Breast epithelium (tissue), 3 donors: Measurements from ENCODE around the gene CERS5.

Experiments used
- POLR2A ChIP-seq: fragments of 450-650 bp; IDR thresholded peaks from one replicate; pipeline ENCODE4 v1.6.1; 2016; ENCODE audit warnings: antibody characterized with exemption, mild to moderate bottlenecking, moderate library complexity
- TF ChIP-seq, protein P1 (sequence below), 3 donors: fragments of 450-650 bp; IDR thresholded peaks; one replicate each; pipeline ENCODE4 v1.5.1; 2016 to 2017; ENCODE audit warnings: antibody characterized with exemption in 3 of 3, mild to moderate bottlenecking in 3 of 3, moderate library complexity in 3 of 3

DNA sequence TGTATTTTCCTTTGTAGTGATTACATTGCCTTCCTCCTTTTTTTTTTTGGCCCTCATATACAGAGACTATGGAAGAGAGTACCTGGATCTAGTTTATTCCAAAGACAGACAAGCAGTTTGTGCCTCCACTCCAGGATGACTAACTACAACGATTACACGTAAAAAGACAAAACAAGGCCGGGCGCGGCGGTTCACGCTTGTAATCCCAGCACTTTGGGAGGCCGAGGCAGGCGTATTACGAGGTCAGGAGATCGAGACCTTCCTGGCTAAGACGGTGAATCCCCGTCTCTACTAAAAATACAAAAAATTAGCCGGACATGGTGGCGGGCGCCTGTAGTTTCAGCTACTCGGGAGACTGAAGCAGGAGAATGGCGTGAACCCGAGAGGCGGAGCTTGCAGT is 2.2 kb downstream of the CERS5 start:
- TF ChIP-seq, protein P1, sequence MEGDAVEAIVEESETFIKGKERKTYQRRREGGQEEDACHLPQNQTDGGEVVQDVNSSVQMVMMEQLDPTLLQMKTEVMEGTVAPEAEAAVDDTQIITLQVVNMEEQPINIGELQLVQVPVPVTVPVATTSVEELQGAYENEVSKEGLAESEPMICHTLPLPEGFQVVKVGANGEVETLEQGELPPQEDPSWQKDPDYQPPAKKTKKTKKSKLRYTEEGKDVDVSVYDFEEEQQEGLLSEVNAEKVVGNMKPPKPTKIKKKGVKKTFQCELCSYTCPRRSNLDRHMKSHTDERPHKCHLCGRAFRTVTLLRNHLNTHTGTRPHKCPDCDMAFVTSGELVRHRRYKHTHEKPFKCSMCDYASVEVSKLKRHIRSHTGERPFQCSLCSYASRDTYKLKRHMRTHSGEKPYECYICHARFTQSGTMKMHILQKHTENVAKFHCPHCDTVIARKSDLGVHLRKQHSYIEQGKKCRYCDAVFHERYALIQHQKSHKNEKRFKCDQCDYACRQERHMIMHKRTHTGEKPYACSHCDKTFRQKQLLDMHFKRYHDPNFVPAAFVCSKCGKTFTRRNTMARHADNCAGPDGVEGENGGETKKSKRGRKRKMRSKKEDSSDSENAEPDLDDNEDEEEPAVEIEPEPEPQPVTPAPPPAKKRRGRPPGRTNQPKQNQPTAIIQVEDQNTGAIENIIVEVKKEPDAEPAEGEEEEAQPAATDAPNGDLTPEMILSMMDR (IDR thresholded peaks at IDR 0.05), result no peak
- no peak for TF ChIP-seq POLR2A
